K562 (cell line): ENCODE results near the gene GREB1. TPM values are rescaled to one million over a fixed set of nuclear protein-coding genes. Genes with fewer than 3 reads are reported as not detected.

ENCODE experiments used
- ATAC-seq: fragments of 200-7000 bp; cut with Tn5 transposase; 3 replicates; pipeline ENCODE4 v1.9.1; 2020; ENCODE audit warnings: moderate library complexity
- BruUV-seq: library from RNA; stranded (reverse); fragments of 400-500 nt; replicated peaks from 2 replicates; lab custom pipeline; 2021; lab: Mats Ljungman, UMichigan
- CTCF ChIA-PET: fragments of 300-600 bp; formaldehyde crosslinking; extraction: SDS; loops from one replicate; lab custom pipeline; 2021; ENCODE audit warnings: low intra/inter-chr PET ratio; lab: Yijun Ruan, JAX
- POLR2A ChIA-PET: fragments of 300-600, 350-650 bp; sonication (Branson Sonifier 250); formaldehyde crosslinking; extraction: SDS; loops from one replicate; lab custom pipeline; 2021; ENCODE audit warnings: antibody characterized with exemption, inconsistent platforms; lab: Yijun Ruan, JAX
- DNase-seq, 4 experiments: peaks; one replicate each; pipeline versions ENCODE4 v3.0.0 to v3.0.0-alpha.2; 2011 to 2018; ENCODE audit warnings: low spot score in 3 of 4, mixed read lengths in 3 of 4; ENCODE audit errors: extremely low read depth in 1 of 4
- FAIRE-seq: peaks from 2 replicates; lab custom pipeline; 2011; peaks lifted over from hg19 to GRCh38; lab: Jason Lieb, UNC
- H2AFZ ChIP-seq: 2 replicates; pipeline ENCODE4 v1.6.0; 2011; ENCODE audit warnings: low read depth, low read length, control low read depth, inconsistent platforms
- H3K27ac ChIP-seq: fragments of 200-600 bp; 3 replicates; pipeline ENCODE4 v1.8.0; 2011; ENCODE audit warnings: low read depth, mild to moderate bottlenecking, control low read depth, inconsistent platforms, low read length, moderate library complexity, mixed read lengths; ENCODE audit errors: extremely low read depth
- H3K27me3 ChIP-seq, 2 experiments: fragments of 300-600 bp in 1 of 2; 2 replicates in 1 of 2; 3 replicates in 1 of 2; pipeline versions ENCODE4 v1.6.0 to v1.8.0; 2011; ENCODE audit warnings: inconsistent platforms in 2 of 2, low read length in 2 of 2, mild to moderate bottlenecking in 1 of 2, mixed read lengths in 1 of 2, moderate library complexity in 1 of 2; ENCODE audit not compliant: control insufficient read depth in 2 of 2, insufficient read depth in 2 of 2
- H3K36me3 ChIP-seq: fragments of 300-600 bp; 3 replicates; pipeline ENCODE4 v1.8.0; 2011; ENCODE audit warnings: mild to moderate bottlenecking, low read length, inconsistent platforms; ENCODE audit not compliant: control insufficient read depth, insufficient read depth
- H3K4me1 ChIP-seq, 2 experiments: fragments of 200-600 bp in 1 of 2; replicated peaks in 1 of 2; 2 replicates in 1 of 2; 3 replicates in 1 of 2; pipeline versions ENCODE4 v1.5.1 to v1.8.0; 2011; ENCODE audit warnings: inconsistent platforms in 2 of 2, low read length in 2 of 2, mild to moderate bottlenecking in 1 of 2, mixed read lengths in 1 of 2, moderate library complexity in 1 of 2; ENCODE audit not compliant: control insufficient read depth in 2 of 2, insufficient read depth in 2 of 2
- H3K4me2 ChIP-seq: 2 replicates; pipeline ENCODE4 v1.6.1; 2011; ENCODE audit warnings: low read length, control low read depth, inconsistent platforms, mixed read lengths; ENCODE audit not compliant: insufficient read depth
- H3K4me3 ChIP-seq: fragments of 200-600 bp; sonication (generic), shearing (Covaris generic); 2 replicates; pipeline ENCODE4 v1.5.1; 2016; ENCODE audit warnings: control low read depth, inconsistent platforms
- H3K79me2 ChIP-seq: fragments of 200-600 bp; 3 replicates; pipeline ENCODE4 v1.8.0; 2011; ENCODE audit warnings: low read length, inconsistent platforms; ENCODE audit not compliant: control insufficient read depth, insufficient read depth
- H3K9ac ChIP-seq, 2 experiments: 2 replicates each; pipeline versions ENCODE4 v1.6.0 to v1.6.1; 2011; ENCODE audit warnings: low read depth in 2 of 2, low read length in 2 of 2, control low read depth in 1 of 2, inconsistent platforms in 1 of 2, mild to moderate bottlenecking in 1 of 2, mixed read lengths in 1 of 2; ENCODE audit not compliant: insufficient read depth in 1 of 2
- H3K9me1 ChIP-seq: one replicate; pipeline ENCODE4 v1.6.0; 2011; ENCODE audit warnings: inconsistent platforms, mild to moderate bottlenecking, low read length, moderate library complexity; ENCODE audit not compliant: control insufficient read depth, insufficient read depth
- H3K9me3 ChIP-seq: replicated peaks from 2 replicates; pipeline ENCODE4 v1.5.1; 2011; ENCODE audit warnings: low read depth, low read length, inconsistent platforms; ENCODE audit not compliant: control insufficient read depth, insufficient read depth
- H4K20me1 ChIP-seq: replicated peaks from 2 replicates; pipeline ENCODE4 v1.6.1; 2011; ENCODE audit warnings: low read length, inconsistent platforms, mixed read lengths; ENCODE audit not compliant: control insufficient read depth, insufficient read depth
- DNMT1 ChIP-seq: fragments of 450-650 bp; IDR thresholded peaks from 2 replicates; pipeline ENCODE4 v1.6.1; 2016; ENCODE audit warnings: antibody characterized with exemption, mild to moderate bottlenecking
- KDM5B ChIP-seq: fragments of 200-600 bp; sonication (generic); IDR thresholded peaks from 2 replicates; pipeline ENCODE4 v1.6.1; 2012; ENCODE audit warnings: low read depth, mild to moderate bottlenecking, moderate library complexity, low read length, control low read depth, inconsistent platforms; ENCODE audit not compliant: insufficient replicate concordance
- MCM2 ChIP-seq: fragments of 450-650 bp; IDR thresholded peaks from 2 replicates; pipeline ENCODE4 v1.6.1; 2017; ENCODE audit warnings: low read depth, mild to moderate bottlenecking
- NFYB ChIP-seq: IDR thresholded peaks from 2 replicates; pipeline ENCODE4 v1.6.1; 2011; ENCODE audit warnings: mild to moderate bottlenecking, moderate library complexity; ENCODE audit not compliant: insufficient read length; ENCODE audit errors: extremely low read depth
- PHF21A ChIP-seq: fragments of 450-650 bp; IDR thresholded peaks from 2 replicates; pipeline ENCODE4 v1.6.1; 2017; ENCODE audit warnings: low read depth, borderline replicate concordance
- SNRNP70 ChIP-seq: fragments of 200-400 bp; formaldehyde crosslinking; optimal IDR thresholded peaks from 2 replicates; pipeline ENCODE3; 2017; ENCODE audit warnings: low read depth, low read length
- ZBTB8A ChIP-seq: fragments of 450-650 bp; IDR thresholded peaks from 2 replicates; pipeline ENCODE4 v1.6.1; 2018; ENCODE audit warnings: mild to moderate bottlenecking, moderate library complexity; ENCODE audit not compliant: partially characterized antibody
- WGBS: fragments of 100-300 bp; shearing (Covaris generic); methylation state at CpG from one replicate; pipeline ENCODE4 v1.1.6; 2016; ENCODE audit warnings: low coverage, mixed read lengths; ENCODE audit not compliant: insufficient coverage; ENCODE audit errors: missing lambda C conversion rate; 5-methylcytosine and 5-hydroxymethylcytosine counted together
- in situ Hi-C: fragments of 300-500 bp; cut with MboI; formaldehyde crosslinking; loops from 4 replicates; pipeline ENCODE4 v1.15.0; 2018; ENCODE audit warnings: inconsistent platforms, mixed read lengths
- intact Hi-C: fragments of 100-400 bp; cut with micrococcal nuclease; formaldehyde crosslinking; loops from 2 replicates; pipeline ENCODE4 v1.14.2; 2022
- polyA plus RNA-seq, 8 experiments: library from polyadenylated mRNA; depleted of rRNA in 4 of 8; stranded (reverse) in 5 of 8; unstranded in 3 of 8; fragments of >200 nt; fragmentation: Nextera tagmentation in 2 of 8; fragmentation: Illumina TruSeq in 1 of 8; extraction: Ambion mirVana in 2 of 8; extraction: Trizol in 1 of 8; gene quantifications; 2 replicates each; pipeline versions ENCODE4 v1.2.1 to v1.2.3, GENCODE V29; 2011 to 2014; ENCODE audit warnings: inconsistent platforms in 1 of 8, missing spikeins in 1 of 8
- total RNA-seq, 7 experiments: library from RNA; depleted of rRNA in 6 of 7; stranded (reverse); fragments of >200 nt in 6 of 7; fragmentation: Illumina TruSeq in 2 of 7; extraction: Trizol in 2 of 7; gene quantifications; 2 replicates each; pipeline versions ENCODE4 v1.2.1 to v1.2.3, GENCODE V29; 2011 to 2021; ENCODE audit warnings: low replicate concordance in 1 of 7
- TF ChIP-seq, protein P1 (sequence below): sonication (generic); formaldehyde crosslinking; IDR thresholded peaks from 2 replicates; pipeline ENCODE4 v1.8.0; 2022; ENCODE audit warnings: missing genetic modification reagents, mild to moderate bottlenecking, borderline replicate concordance
- TF ChIP-seq, protein P2 (sequence below): sonication (generic); formaldehyde crosslinking; IDR thresholded peaks from 2 replicates; pipeline ENCODE4 v1.8.1; 2022; ENCODE audit warnings: missing genetic modification reagents
- TF ChIP-seq, protein P3 (sequence below): fragments of 250-450 bp; sonication (Bioruptor Pico); IDR thresholded peaks from 2 replicates; pipeline ENCODE4 v1.5.1; 2021; ENCODE audit warnings: mild to moderate bottlenecking
- TF ChIP-seq, protein P4 (sequence below): fragments of 250-450 bp; sonication (Bioruptor Pico); IDR thresholded peaks from 2 replicates; pipeline ENCODE4 v1.4.0; 2020; ENCODE audit warnings: mild to moderate bottlenecking, moderate library complexity, borderline replicate concordance
- TF ChIP-seq, protein P5 (sequence below): fragments of 250-450 bp; sonication (Bioruptor Pico); IDR thresholded peaks from 2 replicates; pipeline ENCODE4 v1.5.0; 2022; ENCODE audit warnings: mild to moderate bottlenecking
- TF ChIP-seq, protein P6 (sequence below): IDR thresholded peaks from 2 replicates; pipeline ENCODE4 v1.6.1; 2011; ENCODE audit not compliant: insufficient read length; ENCODE audit errors: extremely low read depth

Gene GREB1
- total and polyA plus RNA-seq, 9 of the 15 experiments (the other 6 are each of a cell fraction or from before 2014, with no cell fraction given) = 0.04 to 0.86 (median 0.10) TPM; not detected in 1

DNA sequence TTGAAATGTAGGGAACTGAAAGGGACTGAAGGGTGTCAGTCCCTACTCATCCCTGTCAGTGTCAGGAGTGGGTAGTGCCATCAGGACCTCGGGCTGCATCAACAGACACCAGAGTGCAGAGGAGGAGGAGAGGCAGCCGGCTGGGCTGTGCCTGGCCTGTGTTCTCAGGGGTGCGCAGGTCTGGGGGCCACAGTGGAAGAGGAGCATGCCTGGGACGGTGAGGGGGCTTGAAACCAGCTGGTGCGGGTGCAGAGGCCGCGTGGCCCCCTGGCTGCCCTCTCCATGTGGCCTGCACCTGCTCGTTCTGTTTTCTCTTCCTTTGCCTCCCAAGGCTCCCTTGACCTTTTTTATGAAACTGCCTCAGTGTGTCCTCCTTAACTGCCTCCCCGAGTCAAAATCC, 94.8 kb downstream of the GREB1 start:
- no peak for ATAC-seq
- TF ChIP-seq KDM5B = no peak
- TF ChIP-seq DNMT1 = no peak
- TF ChIP-seq, protein P1, sequence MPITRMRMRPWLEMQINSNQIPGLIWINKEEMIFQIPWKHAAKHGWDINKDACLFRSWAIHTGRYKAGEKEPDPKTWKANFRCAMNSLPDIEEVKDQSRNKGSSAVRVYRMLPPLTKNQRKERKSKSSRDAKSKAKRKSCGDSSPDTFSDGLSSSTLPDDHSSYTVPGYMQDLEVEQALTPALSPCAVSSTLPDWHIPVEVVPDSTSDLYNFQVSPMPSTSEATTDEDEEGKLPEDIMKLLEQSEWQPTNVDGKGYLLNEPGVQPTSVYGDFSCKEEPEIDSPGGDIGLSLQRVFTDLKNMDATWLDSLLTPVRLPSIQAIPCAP = no peak
- no peak for TF ChIP-seq PHF21A
- TF ChIP-seq MCM2 = no peak
- TF ChIP-seq, protein P2, sequence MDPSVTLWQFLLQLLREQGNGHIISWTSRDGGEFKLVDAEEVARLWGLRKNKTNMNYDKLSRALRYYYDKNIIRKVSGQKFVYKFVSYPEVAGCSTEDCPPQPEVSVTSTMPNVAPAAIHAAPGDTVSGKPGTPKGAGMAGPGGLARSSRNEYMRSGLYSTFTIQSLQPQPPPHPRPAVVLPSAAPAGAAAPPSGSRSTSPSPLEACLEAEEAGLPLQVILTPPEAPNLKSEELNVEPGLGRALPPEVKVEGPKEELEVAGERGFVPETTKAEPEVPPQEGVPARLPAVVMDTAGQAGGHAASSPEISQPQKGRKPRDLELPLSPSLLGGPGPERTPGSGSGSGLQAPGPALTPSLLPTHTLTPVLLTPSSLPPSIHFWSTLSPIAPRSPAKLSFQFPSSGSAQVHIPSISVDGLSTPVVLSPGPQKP = no peak
- TF ChIP-seq, protein P3, sequence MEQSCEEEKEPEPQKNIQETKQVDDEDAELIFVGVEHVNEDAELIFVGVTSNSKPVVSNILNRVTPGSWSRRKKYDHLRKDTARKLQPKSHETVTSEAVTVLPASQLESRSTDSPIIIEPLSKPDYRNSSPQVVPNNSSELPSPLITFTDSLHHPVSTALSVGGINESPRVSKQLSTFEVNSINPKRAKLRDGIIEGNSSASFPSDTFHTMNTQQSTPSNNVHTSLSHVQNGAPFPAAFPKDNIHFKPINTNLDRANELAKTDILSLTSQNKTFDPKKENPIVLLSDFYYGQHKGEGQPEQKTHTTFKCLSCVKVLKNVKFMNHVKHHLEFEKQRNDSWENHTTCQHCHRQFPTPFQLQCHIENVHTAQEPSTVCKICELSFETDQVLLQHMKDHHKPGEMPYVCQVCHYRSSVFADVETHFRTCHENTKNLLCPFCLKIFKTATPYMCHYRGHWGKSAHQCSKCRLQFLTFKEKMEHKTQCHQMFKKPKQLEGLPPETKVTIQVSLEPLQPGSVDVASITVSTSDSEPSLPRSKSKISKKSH (CRISPR knock-in tag) = no peak
- TF ChIP-seq, protein P4, sequence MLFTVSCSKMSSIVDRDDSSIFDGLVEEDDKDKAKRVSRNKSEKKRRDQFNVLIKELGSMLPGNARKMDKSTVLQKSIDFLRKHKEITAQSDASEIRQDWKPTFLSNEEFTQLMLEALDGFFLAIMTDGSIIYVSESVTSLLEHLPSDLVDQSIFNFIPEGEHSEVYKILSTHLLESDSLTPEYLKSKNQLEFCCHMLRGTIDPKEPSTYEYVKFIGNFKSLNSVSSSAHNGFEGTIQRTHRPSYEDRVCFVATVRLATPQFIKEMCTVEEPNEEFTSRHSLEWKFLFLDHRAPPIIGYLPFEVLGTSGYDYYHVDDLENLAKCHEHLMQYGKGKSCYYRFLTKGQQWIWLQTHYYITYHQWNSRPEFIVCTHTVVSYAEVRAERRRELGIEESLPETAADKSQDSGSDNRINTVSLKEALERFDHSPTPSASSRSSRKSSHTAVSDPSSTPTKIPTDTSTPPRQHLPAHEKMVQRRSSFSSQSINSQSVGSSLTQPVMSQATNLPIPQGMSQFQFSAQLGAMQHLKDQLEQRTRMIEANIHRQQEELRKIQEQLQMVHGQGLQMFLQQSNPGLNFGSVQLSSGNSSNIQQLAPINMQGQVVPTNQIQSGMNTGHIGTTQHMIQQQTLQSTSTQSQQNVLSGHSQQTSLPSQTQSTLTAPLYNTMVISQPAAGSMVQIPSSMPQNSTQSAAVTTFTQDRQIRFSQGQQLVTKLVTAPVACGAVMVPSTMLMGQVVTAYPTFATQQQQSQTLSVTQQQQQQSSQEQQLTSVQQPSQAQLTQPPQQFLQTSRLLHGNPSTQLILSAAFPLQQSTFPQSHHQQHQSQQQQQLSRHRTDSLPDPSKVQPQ (CRISPR knock-in tag) = no peak
- no peak for TF ChIP-seq ZBTB8A
- TF ChIP-seq, protein P5, sequence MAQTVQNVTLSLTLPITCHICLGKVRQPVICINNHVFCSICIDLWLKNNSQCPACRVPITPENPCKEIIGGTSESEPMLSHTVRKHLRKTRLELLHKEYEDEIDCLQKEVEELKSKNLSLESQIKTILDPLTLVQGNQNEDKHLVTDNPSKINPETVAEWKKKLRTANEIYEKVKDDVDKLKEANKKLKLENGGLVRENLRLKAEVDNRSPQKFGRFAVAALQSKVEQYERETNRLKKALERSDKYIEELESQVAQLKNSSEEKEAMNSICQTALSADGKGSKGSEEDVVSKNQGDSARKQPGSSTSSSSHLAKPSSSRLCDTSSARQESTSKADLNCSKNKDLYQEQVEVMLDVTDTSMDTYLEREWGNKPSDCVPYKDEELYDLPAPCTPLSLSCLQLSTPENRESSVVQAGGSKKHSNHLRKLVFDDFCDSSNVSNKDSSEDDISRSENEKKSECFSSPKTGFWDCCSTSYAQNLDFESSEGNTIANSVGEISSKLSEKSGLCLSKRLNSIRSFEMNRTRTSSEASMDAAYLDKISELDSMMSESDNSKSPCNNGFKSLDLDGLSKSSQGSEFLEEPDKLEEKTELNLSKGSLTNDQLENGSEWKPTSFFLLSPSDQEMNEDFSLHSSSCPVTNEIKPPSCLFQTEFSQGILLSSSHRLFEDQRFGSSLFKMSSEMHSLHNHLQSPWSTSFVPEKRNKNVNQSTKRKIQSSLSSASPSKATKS (CRISPR knock-in tag) = no peak
- TF ChIP-seq SNRNP70 = no peak
- TF ChIP-seq NFYB = no peak
- TF ChIP-seq, protein P6, sequence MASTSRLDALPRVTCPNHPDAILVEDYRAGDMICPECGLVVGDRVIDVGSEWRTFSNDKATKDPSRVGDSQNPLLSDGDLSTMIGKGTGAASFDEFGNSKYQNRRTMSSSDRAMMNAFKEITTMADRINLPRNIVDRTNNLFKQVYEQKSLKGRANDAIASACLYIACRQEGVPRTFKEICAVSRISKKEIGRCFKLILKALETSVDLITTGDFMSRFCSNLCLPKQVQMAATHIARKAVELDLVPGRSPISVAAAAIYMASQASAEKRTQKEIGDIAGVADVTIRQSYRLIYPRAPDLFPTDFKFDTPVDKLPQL = no peak

More for the DNA sequence above, 94.8 kb downstream of the GREB1 start:
- H4K20me1 ChIP-seq = no peaks in the 10 kb centered on the region
- CTCF ChIA-PET = no interaction called here
- in situ Hi-C loops = no loop called here
- no peak overlapping the region for H3K4me3 ChIP-seq
- H3K9ac ChIP-seq = no peak overlapping the region
- H3K9me1 ChIP-seq = no peaks in the 10 kb centered on the region
- intact Hi-C loops = no loop called here
- no peaks in the 10 kb centered on the region for H3K36me3 ChIP-seq
- 3% methylated on average over 9 of the region's 9 CpGs for WGBS
- H3K4me1 ChIP-seq = no peaks in the 10 kb centered on the region; a peak in 1 of 5 replicates
- H3K27me3 ChIP-seq = peaks cover 52 to 93% of the 10 kb centered on the region in 2 experiments
- no peak overlapping the region for H3K4me2 ChIP-seq
- FAIRE-seq = no peak
- no peaks in the 10 kb centered on the region for H3K79me2 ChIP-seq
- no TSS peak for BruUV-seq
- no peak for DNase-seq
- H3K9me3 ChIP-seq = peaks cover 2% of the 10 kb centered on the region
- H3K27ac ChIP-seq = no peak overlapping the region
- POLR2A ChIA-PET = no interaction called here
- H2AFZ ChIP-seq = no peak overlapping the region
